Right renal pelvis (tissue), 4 donors: Measurements from ENCODE around the gene SH3RF2. TPM values are rescaled to one million over a fixed set of nuclear protein-coding genes. Genes with fewer than 3 reads are reported as not detected.

Source experiments
- DNase-seq, 4 donors: peaks; one replicate each; pipeline ENCODE4 v3.0.0-alpha.2; 2013; ENCODE audit warnings: low read depth in 4 of 4, low spot score in 3 of 4, missing footprints in 1 of 4
- polyA plus RNA-seq, 4 donors: library from polyadenylated mRNA; unstranded; fragments of 120-200 nt; gene quantifications; one replicate each; pipeline ENCODE4 v1.2.1, GENCODE V29; 2013; ENCODE audit not compliant: insufficient read length in 4 of 4

Gene SH3RF2
- polyA plus RNA-seq, 4 donors, result 4.7 to 6.0 (median 5.0) TPM

DNA sequence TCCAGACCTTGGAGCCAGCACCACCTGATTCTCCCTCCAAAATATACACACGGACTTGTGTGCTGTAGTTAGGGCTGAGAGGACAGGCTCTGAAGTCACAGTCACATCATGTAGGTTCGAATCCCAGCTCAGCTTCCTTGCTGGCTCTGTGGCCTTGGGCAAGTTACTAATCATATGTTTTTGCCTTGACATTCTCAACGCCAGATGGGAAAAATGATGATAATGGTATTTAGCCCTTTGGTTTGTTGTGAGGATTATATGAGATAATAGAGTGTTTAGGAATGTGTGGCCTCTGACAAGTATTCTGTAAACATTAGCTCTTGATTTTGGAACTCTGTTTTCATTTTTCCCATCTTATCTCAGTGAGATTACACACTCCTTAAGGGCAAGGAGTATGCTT lies 96.5 kb downstream of the SH3RF2 start:
- no peak for DNase-seq

DNA sequence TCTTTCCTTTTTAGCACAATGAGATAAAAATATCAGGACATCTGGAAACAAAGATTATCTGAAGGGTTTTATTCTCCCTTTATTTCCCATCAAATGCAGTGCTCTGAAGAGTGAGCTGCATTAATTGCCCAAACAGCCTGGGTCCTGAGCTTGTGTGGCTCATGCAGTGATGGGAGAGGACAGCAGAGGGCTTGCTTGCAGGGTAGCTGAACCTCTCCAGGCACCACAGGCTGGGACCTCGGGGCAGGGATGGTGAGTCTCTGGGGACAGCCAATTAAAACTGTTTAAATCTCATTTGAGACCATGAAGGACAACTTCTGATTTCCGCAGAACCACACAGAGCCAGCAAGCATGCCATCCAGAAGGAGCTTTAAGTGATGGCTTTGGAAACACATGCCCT lies 97.7 kb downstream of the SH3RF2 start:
- DNase-seq, result no peak

DNA sequence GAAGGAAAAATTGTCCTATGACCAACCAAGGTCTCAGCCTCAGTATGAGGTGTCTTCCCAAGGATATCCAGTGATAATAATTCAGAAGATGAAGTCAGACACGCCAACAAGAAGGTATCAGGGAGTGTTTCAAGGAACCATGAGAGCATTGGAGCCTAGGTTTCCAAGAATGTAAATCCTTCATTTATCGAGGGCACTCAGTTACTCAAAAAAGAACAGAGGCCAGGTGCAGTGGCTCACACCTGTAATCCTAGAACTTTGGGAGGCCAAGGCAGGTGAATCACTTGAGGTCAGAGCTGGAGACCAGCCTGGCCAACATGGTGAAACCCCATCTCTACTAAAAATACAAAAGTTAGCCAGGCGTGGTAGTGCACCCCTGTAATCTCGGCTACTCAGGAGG lies 98.2 kb downstream of the SH3RF2 start:
- no peak for DNase-seq

DNA sequence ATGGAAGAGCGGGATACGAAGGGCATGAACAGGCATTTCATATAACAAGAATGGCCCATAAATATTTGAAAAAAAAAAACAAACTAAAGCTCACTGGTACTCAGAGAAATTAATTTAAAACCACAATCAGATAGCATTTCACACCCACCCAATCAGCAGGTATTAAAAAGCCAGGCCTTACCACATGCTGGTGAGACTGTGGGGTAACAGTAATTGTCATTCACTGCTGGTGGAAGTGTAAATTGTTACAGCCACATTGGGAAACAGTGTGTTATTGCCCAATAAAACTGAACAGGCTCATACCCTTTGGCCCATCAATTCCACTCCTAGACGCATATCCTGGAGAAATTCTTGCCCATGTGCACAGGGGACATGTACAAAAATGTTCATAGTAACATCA lies 103.0 kb downstream of the SH3RF2 start:
- DNase-seq, result no peak

DNA sequence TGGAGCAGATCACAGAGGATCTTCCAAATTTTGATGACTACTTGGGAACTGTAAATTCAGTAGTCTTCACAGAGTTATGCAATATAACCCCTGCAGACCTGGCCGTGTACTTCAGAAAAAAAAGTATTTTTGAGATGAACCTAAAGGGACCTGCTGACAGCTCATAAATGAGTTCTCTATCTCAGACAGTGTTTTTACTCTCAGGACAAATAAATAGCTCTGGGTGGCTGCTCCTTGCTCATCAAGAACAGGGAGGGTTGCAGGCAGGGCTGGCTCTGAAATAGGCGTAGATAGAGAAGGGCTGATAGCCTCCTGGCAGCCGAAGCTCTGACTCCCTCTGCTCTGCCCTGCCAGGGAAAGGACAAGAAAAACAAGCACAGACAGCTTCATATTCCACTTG lies 104.1 kb downstream of the SH3RF2 start:
- no peak for DNase-seq

DNA sequence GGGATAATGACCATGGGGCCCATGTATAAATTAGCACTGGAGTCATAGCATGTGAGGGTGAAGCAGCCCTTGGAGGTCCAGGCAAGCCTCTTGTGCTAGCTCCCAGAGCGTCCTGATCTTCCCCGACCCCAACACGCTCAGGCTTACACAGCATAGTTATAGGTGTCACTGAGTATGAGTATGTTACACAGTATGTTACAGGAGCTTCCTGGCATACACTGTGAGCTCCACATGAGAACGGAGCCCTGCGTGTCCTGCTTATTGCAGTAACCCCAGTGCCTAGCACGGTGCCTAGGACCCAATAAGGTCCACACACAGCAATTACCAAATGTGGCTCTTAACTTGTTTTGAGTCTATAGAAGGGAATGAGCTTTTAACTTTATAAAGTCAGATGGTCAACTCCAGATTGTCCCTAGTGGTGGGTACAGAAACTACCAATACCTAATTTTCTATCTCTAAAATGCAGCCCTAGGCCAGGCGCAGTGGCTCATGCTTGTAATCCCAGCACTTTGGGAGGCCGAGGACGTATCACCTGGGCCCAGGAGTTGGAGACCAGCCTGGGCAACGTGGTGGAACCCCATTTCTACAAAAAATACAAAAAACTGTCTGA lies 104.9 kb downstream of the SH3RF2 start:
- DNase-seq, result no peak

DNA sequence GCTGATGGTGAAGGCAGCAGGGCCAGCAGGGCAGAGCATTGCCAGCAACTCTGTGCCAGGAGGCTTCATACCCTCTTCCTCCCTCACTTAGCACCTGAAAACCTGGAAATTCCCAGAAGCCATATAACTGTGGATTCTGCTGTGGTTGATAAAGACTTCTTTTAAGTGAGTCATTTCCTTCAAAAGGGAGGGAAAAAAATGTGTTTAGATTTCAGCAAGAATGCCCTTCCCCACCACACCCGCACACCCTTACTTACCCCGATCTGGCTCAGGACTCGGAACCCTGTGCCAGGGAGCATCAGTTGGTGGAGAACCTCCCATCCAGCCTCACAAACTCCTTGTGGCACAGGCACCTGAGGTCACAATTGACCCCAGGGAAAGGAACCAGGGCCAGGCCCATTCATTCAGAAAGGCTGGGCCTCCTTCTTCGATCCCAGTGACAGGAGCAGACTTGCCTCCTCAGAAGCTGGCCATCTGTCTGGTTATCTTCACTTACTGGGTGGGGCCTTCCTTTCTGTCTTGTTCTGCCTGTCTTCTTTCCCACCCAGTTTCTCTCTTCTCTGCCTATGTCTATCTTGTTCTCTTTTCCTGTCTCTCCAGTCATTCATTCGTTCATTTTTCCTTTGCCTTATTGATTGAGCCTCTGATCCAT lies 106.4 kb downstream of the SH3RF2 start:
- no peak for DNase-seq

DNA sequence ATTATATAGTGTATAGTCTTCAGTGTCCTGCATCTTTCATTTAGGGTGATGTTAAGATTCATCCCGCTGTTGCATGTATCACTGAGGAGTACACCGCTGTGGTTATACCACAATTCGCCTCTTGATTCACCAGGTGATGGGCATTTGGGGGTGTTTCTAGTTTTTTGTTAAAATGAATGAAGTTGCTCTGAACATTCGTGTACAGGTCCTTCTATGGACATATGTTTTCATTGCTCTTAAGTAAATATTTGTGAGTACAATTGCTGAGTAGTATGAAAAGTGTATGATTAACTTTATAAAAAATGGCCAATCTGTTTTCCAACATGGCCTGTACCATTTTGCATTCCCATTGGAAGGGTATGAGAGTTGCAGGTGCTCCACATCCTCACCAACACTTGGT lies 107.3 kb downstream of the SH3RF2 start:
- DNase-seq, result no peak

DNA sequence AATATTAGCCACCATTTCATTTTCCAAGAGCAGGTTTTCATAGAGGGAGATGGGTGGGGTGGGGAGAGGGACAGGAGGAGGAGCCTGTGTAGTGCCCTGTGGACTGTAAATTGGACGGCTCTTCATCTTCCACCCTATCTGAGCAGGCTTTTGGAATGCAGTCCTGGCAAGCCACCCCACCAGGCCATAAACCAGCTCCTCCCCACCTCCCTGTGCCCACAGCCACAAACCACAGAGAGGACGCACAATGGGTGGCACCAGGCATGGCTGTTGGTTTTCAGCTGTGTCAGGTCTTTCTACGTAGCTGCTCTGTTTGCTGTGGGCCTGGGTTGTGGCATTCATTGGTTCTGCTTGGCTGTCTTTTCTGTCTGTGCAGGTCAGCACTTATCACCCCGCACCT lies 111.0 kb downstream of the SH3RF2 start:
- no peak for DNase-seq

DNA sequence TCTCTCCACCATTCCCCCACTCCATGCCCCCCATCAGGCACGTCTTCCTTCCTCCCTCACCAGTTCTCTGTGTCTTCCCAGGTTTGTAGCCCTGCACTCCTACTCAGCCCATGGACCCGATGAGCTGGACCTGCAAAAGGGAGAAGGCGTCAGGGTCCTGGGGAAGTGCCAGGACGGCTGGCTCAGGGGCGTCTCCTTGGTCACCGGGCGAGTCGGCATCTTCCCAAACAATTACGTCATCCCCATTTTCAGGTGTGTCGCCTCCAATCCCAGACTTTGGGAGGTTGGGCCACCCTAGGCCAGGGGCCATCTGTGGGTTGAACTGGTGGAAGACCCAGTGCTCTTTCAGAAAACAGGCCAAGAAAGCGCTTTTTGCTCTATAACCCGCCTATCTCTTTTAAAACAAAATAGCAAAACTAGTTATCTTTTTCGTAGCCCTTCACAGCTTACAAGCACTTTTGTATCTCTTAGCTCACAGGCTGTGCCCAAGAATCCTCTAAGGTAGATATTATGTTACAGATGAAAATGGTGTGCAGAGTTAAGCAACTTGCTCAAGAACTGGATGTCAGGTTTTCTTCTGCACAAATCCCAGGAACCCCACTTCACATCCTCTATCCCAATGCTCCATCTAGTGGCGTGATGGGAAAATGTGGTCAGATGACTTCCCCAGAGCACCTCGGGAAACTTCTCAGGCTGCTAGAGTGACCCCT lies 112.8 kb downstream of the SH3RF2 start:
- peak; percentile 52 to 75 (median 66) for DNase-seq

DNA sequence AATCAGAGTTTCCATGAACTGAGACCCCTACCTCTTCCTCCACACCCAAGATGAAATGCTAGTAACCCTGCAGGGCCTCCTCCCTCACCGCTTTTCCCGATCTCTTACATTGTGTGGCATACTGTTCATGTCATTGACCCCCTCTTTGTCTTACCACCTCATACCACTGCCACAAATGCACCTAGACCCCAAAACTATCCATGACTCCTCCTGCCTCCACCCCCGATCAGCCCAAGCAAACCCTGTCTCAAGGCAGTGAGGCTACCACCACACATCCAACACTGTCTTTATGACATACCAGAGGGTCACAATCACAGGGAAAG lies 113.3 kb downstream of the SH3RF2 start:
- no peak for DNase-seq

DNA sequence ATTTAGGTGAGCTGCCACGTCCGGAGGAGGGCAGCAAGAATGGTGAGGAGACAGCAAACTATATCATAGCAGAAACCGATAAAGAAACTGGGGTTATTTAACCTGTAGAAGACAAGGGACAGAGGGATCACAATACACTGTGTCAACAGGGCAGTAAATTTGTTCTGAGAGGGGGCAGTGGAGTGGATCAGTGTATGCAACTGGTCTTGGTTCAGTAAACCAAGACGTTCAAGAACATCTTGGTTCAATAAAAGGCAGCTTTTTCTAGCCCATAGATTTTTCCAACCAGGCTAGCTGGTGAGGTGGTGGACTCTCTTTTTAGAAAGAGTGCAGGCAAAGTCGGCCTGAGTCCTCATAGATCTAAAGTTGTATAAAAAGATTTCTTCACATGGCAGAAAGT lies 113.7 kb downstream of the SH3RF2 start:
- DNase-seq, result no peak

DNA sequence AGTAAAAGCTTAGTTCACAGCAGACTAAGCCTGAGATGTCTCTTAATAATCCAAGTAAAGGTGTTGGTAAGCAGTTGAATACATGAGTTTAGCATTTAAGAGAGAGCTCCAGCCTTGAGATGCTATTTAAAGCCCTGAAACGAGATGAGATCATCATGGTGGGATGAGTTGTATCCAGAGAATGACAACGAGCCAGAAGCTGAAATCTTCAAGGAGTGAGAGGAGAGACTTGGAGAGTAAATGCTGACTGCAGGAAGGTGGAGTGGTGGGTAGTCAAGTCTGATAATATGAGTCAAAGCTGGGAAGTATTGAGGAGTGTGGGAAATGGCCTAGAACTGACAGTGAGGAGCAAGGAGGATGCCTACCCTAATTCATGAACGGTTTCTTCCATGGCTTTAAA lies 115.3 kb downstream of the SH3RF2 start:
- DNase-seq, result no peak

DNA sequence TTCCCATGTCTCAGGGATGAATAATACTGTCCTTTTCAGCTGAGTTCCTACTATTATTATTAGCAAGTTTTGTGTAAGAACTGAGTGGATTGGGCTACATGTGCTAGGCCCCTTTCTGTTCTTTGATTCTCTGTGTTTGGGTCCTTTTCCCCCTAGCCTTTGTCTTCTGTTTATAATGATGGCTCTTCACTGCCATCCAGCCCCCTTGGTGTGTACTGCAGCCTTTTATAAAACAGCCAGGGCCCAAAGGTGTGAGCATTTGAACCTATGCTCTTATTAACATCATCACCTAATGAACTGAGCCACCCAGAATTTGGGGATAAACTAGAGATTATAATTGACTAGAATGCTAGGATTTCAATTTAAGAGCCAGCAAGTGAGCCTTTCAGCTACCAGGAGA lies 116.4 kb downstream of the SH3RF2 start:
- DNase-seq, result no peak

DNA sequence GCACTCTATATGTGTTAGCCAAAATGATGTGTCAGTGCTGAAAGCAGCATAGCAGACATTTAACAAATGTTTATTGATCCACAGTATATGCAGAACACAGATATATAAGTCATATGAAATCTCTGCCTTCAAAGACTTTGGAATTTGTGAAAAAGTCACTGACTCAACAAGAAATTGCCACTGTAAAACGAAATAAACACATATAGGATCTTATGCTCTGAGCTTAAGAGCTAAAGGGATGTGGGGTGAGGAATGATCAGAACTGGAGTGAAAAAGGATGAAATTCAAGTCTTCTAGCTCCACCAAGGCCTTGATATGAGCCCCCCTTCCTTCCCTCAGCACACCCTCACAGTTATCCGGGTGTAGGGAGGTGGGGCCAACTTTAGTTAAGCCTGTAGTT lies 119.1 kb downstream of the SH3RF2 start:
- no peak for DNase-seq

DNA sequence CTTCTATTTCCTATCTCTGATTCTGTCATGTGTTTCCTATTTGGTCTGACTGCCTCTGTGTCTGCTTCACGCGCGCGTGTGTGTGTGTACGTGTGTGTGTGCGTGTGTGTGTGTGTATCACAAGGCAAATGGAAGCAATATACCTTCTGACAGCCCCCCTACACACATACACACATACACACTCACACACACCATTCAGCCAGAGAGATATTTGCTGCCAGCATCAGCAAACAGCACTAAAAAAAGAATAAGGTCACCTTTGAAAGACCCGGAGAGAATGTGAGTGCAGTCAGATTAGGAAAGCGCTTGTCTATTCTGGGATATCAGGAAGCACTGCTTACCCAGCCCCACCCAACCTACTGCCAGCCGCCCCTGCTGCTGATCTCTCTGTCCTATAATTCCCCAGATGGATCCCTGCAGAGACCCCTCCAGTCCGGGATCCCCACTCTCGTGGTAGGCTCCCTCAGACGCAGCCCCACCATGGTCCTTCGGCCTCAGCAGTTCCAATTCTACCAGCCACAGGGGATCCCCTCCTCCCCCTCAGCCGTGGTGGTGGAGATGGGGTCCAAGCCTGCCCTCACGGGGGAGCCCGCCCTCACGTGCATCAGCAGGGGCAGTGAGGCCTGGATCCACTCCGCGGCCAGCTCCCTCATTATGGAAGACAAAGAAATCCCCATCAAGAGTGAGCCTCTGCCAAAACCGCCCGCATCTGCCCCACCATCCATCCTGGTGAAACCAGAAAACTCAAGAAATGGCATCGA lies 123.3 kb downstream of the SH3RF2 start:
- DNase-seq, result no peak

DNA sequence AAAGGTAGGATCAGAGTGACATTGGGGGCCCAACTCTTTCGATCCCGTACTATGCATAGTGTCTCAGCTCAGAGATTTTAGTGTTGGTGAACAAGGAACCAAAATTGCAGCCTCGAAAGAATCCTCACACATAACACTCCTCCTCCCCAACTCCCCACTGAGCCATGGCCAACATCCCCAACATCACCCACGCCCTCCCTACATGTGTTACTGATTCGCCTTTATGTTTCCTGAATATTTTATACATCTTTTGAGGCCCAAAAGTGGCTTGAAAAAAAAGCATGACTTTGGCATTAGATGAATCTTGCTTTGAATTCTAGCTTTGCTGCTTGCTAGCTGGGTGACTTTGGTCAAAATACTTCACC lies 123.8 kb downstream of the SH3RF2 start:
- DNase-seq, result no peak

DNA sequence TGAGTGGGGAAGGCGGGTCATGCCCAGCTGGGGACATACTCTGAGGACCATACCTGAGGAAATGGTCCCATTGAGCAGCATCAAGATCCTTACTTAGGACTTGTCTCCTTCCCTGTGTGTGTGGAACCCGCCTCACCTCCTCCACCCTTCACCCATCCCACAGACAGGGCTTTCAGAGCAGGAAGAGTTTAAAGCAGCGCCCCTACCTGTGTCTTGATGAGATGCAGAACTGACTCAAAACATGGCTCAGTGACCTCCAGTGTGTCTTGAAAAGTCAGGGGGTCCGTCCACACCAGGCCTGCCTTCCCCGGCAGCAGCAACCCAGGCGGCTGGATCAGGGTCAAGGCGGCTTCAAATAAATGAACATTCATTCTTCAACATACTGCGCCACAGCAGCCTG lies 130.6 kb downstream of the SH3RF2 start:
- no peak for DNase-seq

DNA sequence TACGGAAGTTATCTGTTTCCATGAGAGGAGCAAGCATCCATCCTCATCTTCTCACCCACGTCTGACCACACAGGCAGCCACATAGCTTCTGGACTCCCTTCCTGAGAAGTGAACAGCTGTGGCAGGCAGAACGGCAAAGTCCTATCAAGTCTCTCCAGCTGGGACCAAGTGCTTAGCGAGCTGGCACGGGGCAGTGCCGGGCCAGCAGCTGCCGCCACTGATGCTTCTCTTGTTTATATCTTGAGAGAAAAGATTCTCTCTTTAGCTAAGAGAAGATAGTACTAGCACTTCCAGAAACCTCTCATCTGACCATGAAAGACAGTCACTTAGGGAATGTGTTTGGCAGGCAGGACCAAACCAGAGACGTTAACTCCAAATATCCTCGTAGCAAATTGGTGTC lies 131.8 kb downstream of the SH3RF2 start:
- DNase-seq, result no peak

DNA sequence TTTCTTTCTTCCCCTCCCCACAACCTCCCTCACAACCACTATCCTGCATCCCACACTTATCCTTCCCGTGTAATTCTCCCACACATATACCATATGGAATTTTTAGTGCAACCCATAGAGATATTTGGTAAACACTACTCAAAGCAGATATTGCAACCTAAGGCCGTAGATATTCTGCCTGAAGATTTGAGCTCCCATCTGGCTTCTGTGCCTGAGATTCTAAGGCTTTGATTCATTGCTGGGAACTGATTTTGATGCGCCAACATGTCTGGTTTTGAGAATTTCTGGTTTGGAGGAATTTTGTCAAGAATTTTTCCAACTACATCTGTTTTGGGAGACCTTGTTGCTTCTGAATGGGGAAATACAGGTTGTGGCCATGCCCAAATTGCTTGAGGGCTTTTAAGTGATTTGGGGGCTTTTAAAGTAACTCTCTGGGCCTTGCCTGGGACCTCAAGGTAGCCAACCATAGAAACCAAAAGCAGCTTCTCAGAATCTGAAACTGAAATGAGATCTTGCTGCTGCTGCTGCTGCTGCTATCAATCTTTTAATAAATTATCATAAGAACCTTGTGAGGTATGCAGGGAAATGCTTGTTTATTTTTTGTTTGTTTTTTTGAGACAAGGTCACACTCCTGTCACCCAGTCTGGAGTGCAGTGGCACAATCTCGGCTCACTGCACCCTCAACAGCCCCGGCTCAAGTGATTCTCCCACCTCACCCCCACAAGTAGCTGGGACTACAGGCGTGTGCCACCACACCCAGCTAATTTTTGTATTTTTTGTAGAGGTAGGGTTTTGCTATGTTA lies 132.8 kb downstream of the SH3RF2 start:
- no peak for DNase-seq

DNA sequence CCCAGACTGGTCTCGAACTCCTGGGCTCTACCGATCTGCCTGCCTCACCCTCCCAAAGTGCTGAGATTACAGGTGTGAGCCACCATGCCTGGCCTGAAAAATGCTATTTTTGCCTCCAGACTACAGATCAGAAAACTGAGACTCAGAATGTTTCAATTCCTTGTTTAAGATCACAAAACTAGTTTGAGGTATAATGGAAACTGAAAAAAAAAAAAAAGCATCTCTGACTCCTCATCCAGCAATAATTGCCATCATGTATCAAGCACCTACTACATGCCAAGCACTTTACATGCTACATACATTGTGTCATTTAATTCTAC lies 133.4 kb downstream of the SH3RF2 start:
- DNase-seq, result no peak
